HEK293 (cell line): Measurements from ENCODE around the gene AKAP1.

ENCODE experiments used
- CTCF ChIP-seq: fragments of 450-650 bp; formaldehyde crosslinking; IDR thresholded peaks from 2 replicates; pipeline ENCODE4 v1.5.1; 2016; ENCODE audit warnings: missing biosample characterization, missing genetic modification characterization
- SCRT1 ChIP-seq: fragments of 450-650 bp; formaldehyde crosslinking; IDR thresholded peaks from 2 replicates; pipeline ENCODE4 v1.5.1; 2016; ENCODE audit warnings: missing biosample characterization, missing genetic modification characterization, borderline replicate concordance
- ZBTB11 ChIP-seq: fragments of 450-650 bp; formaldehyde crosslinking; conservative IDR thresholded peaks from 2 replicates; pipeline ENCODE4 v1.5.1; 2016; ENCODE audit warnings: low read depth, missing biosample characterization, missing genetic modification characterization
- ZBTB8A ChIP-seq: fragments of 450-650 bp; formaldehyde crosslinking; IDR thresholded peaks from 2 replicates; pipeline ENCODE4 v1.5.1; 2016; ENCODE audit warnings: missing biosample characterization, missing genetic modification characterization
- ZNF146 ChIP-seq: fragments of 450-650 bp; formaldehyde crosslinking; IDR thresholded peaks from 2 replicates; pipeline ENCODE4 v1.5.1; 2016; ENCODE audit warnings: missing biosample characterization, missing genetic modification characterization
- ZNF324 ChIP-seq: fragments of 450-650 bp; formaldehyde crosslinking; IDR thresholded peaks from 2 replicates; pipeline ENCODE4 v1.5.1; 2016; ENCODE audit warnings: missing biosample characterization, missing genetic modification characterization
- ZNF704 ChIP-seq: fragments of 450-650 bp; formaldehyde crosslinking; IDR thresholded peaks from 2 replicates; pipeline ENCODE4 v1.5.1; 2016; ENCODE audit warnings: missing biosample characterization, missing genetic modification characterization
- ZNF768 ChIP-seq: fragments of 450-650 bp; formaldehyde crosslinking; IDR thresholded peaks from 2 replicates; pipeline ENCODE4 v1.5.1; 2018; ENCODE audit warnings: missing biosample characterization, mild to moderate bottlenecking, missing genetic modification characterization
- ZNF776 ChIP-seq: fragments of 450-650 bp; formaldehyde crosslinking; IDR thresholded peaks from 2 replicates; pipeline ENCODE4 v1.5.0; 2017; ENCODE audit warnings: missing biosample characterization, missing genetic modification characterization, borderline replicate concordance

- TF ChIP-seq ZNF704 (tag by site-specific recombination) (no peak), ZNF776 (tag by site-specific recombination) (no peak), CTCF (no peak), ZBTB11 (tag by site-specific recombination) (no peak), ZBTB8A (tag by site-specific recombination) (no peak), ZNF146 (tag by site-specific recombination) (no peak), ZNF768 (tag by site-specific recombination) (no peak), SCRT1 (tag by site-specific recombination) (no peak), ZNF324 (no peak)
These were observed 20.5 kb downstream of the AKAP1 start for GRCh38 chr17:57105591-57105990.
